GM12878 (cell line): ENCODE data around the gene ARFGAP3.

ENCODE experiments used
- CTCF ChIP-seq, 3 experiments: IDR thresholded peaks in 2 of 3; conservative IDR thresholded peaks in 1 of 3; 2 replicates each; pipeline ENCODE4 v1.5.1; 2011; ENCODE audit warnings: low read depth in 3 of 3, low read length in 3 of 3, mild to moderate bottlenecking in 3 of 3, control low read depth in 2 of 3, moderate library complexity in 2 of 3, inconsistent platforms in 1 of 3, mixed read lengths in 1 of 3; ENCODE audit not compliant: control insufficient read depth in 2 of 3, insufficient read depth in 1 of 3; ENCODE audit errors: extremely low read depth in 1 of 3
- HDAC6 ChIP-seq: fragments of 200-600 bp; sonication (generic); IDR thresholded peaks from one replicate; pipeline ENCODE4 v1.8.0; 2017; ENCODE audit warnings: antibody characterized with exemption; ENCODE audit not compliant: unreplicated experiment
- REST ChIP-seq: IDR thresholded peaks from 2 replicates; pipeline ENCODE4 v1.6.1; 2012; ENCODE audit warnings: mild to moderate bottlenecking, low read depth, low read length
- USF2 ChIP-seq: IDR thresholded peaks from 2 replicates; pipeline ENCODE4 v1.6.1; 2011; ENCODE audit warnings: low read depth, low read length, improper control_type of control experiment, borderline replicate concordance

- no peak for TF ChIP-seq CTCF (IDR thresholded peaks at IDR 0.05 in 2 of 3, conservative IDR thresholded peaks at IDR 0.05 in 1 of 3; ENCODE audit: control insufficient read depth in 2 of 3, extremely low read depth in 1 of 3, insufficient read depth in 1 of 3, low read depth in 3 of 3, low read length in 3 of 3)
- TF ChIP-seq REST, result no peak
- TF ChIP-seq USF2, result no peak
- TF ChIP-seq HDAC6, result no peak
These were observed 79.9 kb downstream of the ARFGAP3 start for GRCh38 chr22:42777126-42777525.
